H9 (cell line): ENCODE results near the gene TNKS2. TPM values are rescaled to one million over a fixed set of nuclear protein-coding genes. Genes with fewer than 3 reads are reported as not detected.

Source experiments
- DNase-seq: peaks from one replicate; pipeline ENCODE4 v3.0.0-alpha.2; 2017
- H2AFZ ChIP-seq: one replicate; pipeline ENCODE4 v1.6.1; 2013; ENCODE audit warnings: mild to moderate bottlenecking, low read length, control low read depth, moderate library complexity
- H2AK5ac ChIP-seq: 2 replicates; pipeline ENCODE4 v1.6.1; 2013; ENCODE audit warnings: low read length, control low read depth, mixed read lengths; ENCODE audit not compliant: insufficient read length
- H2BK120ac ChIP-seq: one replicate; pipeline ENCODE4 v1.6.1; 2013; ENCODE audit warnings: low read depth, mild to moderate bottlenecking, low read length, control low read depth, inconsistent platforms; ENCODE audit not compliant: poor library complexity, severe bottlenecking
- H2BK12ac ChIP-seq: 2 replicates; pipeline ENCODE4 v1.6.1; 2013; ENCODE audit warnings: low read length, control low read depth, mixed read lengths, low read depth; ENCODE audit not compliant: insufficient read length
- H2BK15ac ChIP-seq: 2 replicates; pipeline ENCODE4 v1.6.1; 2013; ENCODE audit warnings: low read depth, low read length, control low read depth
- H2BK20ac ChIP-seq: one replicate; pipeline ENCODE4 v1.6.1; 2013; ENCODE audit warnings: low read depth, mild to moderate bottlenecking, low read length, control low read depth, inconsistent platforms; ENCODE audit not compliant: poor library complexity, severe bottlenecking
- H2BK5ac ChIP-seq: 2 replicates; pipeline ENCODE4 v1.6.1; 2013; ENCODE audit warnings: low read length, control low read depth, mixed read lengths; ENCODE audit not compliant: insufficient read length
- H3K14ac ChIP-seq: 2 replicates; pipeline ENCODE4 v1.6.1; 2013; ENCODE audit warnings: low read length, control low read depth; ENCODE audit not compliant: insufficient read depth
- H3K18ac ChIP-seq: 2 replicates; pipeline ENCODE4 v1.6.1; 2013; ENCODE audit warnings: low read depth, mild to moderate bottlenecking, mixed read lengths, low read length, control low read depth; ENCODE audit not compliant: insufficient read length
- H3K23ac ChIP-seq: 2 replicates; pipeline ENCODE4 v1.6.1; 2013; ENCODE audit warnings: low read length, control low read depth, mixed read lengths, low read depth; ENCODE audit not compliant: insufficient read length
- H3K23me2 ChIP-seq: 2 replicates; pipeline ENCODE4 v1.6.1; 2013; ENCODE audit warnings: low read depth, mild to moderate bottlenecking, mixed read lengths, low read length, control low read depth; ENCODE audit not compliant: insufficient read length, poor library complexity, severe bottlenecking
- H3K27ac ChIP-seq: 2 replicates; pipeline ENCODE4 v1.5.1; 2013; ENCODE audit warnings: low read length, control low read depth, mixed read lengths, low read depth; ENCODE audit not compliant: insufficient read length
- H3K27me3 ChIP-seq: 2 replicates; pipeline ENCODE4 v1.6.1; 2013; ENCODE audit warnings: low read length, control low read depth, inconsistent platforms; ENCODE audit not compliant: insufficient read depth
- H3K4ac ChIP-seq: 2 replicates; pipeline ENCODE4 v1.6.1; 2013; ENCODE audit warnings: low read depth, mild to moderate bottlenecking, control low read depth, inconsistent platforms, low read length, moderate library complexity
- H3K4me1 ChIP-seq: 2 replicates; pipeline ENCODE4 v1.6.1; 2013; ENCODE audit warnings: low read length, control low read depth, inconsistent platforms; ENCODE audit not compliant: insufficient read depth
- H3K4me2 ChIP-seq: 2 replicates; pipeline ENCODE4 v1.6.1; 2013; ENCODE audit warnings: low read length, control low read depth, mixed read lengths; ENCODE audit not compliant: insufficient read length, insufficient read depth
- H3K56ac ChIP-seq: 2 replicates; pipeline ENCODE4 v1.6.1; 2013; ENCODE audit warnings: low read depth, mild to moderate bottlenecking, mixed read lengths, low read length, control low read depth; ENCODE audit not compliant: insufficient read length
- H3K79me1 ChIP-seq: 2 replicates; pipeline ENCODE4 v1.6.1; 2013; ENCODE audit warnings: low read depth, mild to moderate bottlenecking, moderate library complexity, low read length, control low read depth, inconsistent platforms; ENCODE audit not compliant: insufficient read depth, poor library complexity, severe bottlenecking
- H3K79me2 ChIP-seq: 2 replicates; pipeline ENCODE4 v1.6.1; 2013; ENCODE audit warnings: low read length, control low read depth, inconsistent platforms; ENCODE audit not compliant: insufficient read depth
- H3K9ac ChIP-seq: 2 replicates; pipeline ENCODE4 v1.6.1; 2013; ENCODE audit warnings: low read length, control low read depth, mixed read lengths; ENCODE audit not compliant: insufficient read length; ENCODE audit errors: extremely low read depth
- H3K9me3 ChIP-seq: one replicate; pipeline ENCODE4 v1.6.1; 2013; ENCODE audit warnings: low read depth, low read length, inconsistent platforms; ENCODE audit not compliant: control insufficient read depth
- H3T11ph ChIP-seq: one replicate; pipeline ENCODE4 v1.6.1; 2013; ENCODE audit warnings: mild to moderate bottlenecking, low read length, control low read depth, inconsistent platforms
- H4K20me1 ChIP-seq: one replicate; pipeline ENCODE4 v1.6.1; 2013; ENCODE audit not compliant: control insufficient read depth, insufficient read length, insufficient read depth
- H4K5ac ChIP-seq: 2 replicates; pipeline ENCODE4 v1.6.1; 2013; ENCODE audit warnings: low read depth, mild to moderate bottlenecking, mixed read lengths, low read length, control low read depth; ENCODE audit not compliant: insufficient read length
- H4K8ac ChIP-seq: replicated peaks from 2 replicates; pipeline ENCODE4 v1.6.1; 2013; ENCODE audit warnings: low read length, control low read depth, mixed read lengths, low read depth; ENCODE audit not compliant: insufficient read length
- H4K91ac ChIP-seq: 2 replicates; pipeline ENCODE4 v1.6.1; 2013; ENCODE audit warnings: low read depth, mild to moderate bottlenecking, moderate library complexity, mixed read lengths, low read length, control low read depth; ENCODE audit not compliant: insufficient read length
- H3K27ac Mint-ChIP-seq, 3 experiments: 2 replicates in 2 of 3; 3 replicates in 1 of 3; pipeline ENCODE4 v1.8.0; 2020 to 2021; ENCODE audit warnings: mixed read lengths in 3 of 3, mild to moderate bottlenecking in 1 of 3, moderate library complexity in 1 of 3
- H3K27me3 Mint-ChIP-seq: 2 replicates; pipeline ENCODE4 v1.8.0; 2021; ENCODE audit warnings: low read depth, mild to moderate bottlenecking, moderate library complexity, mixed read lengths
- H3K36me3 Mint-ChIP-seq, 3 experiments: 2 replicates in 2 of 3; 3 replicates in 1 of 3; pipeline ENCODE4 v1.8.0; 2020 to 2021; ENCODE audit warnings: low read depth in 3 of 3, mixed read lengths in 3 of 3; ENCODE audit not compliant: insufficient read depth in 1 of 3
- H3K4me1 Mint-ChIP-seq, 2 experiments: 2 replicates each; pipeline ENCODE4 v1.8.0; 2020; ENCODE audit warnings: mixed read lengths in 2 of 2
- H3K4me3 Mint-ChIP-seq, 2 experiments: 2 replicates in 1 of 2; 3 replicates in 1 of 2; pipeline ENCODE4 v1.8.0; 2020 to 2021; ENCODE audit warnings: mild to moderate bottlenecking in 2 of 2, mixed read lengths in 2 of 2, moderate library complexity in 1 of 2
- H3K9me3 Mint-ChIP-seq, 2 experiments: 2 replicates in 1 of 2; 3 replicates in 1 of 2; pipeline ENCODE4 v1.8.0; 2020; ENCODE audit warnings: mild to moderate bottlenecking in 2 of 2, mixed read lengths in 2 of 2, moderate library complexity in 1 of 2
- CTCF ChIP-seq: fragments of 200-600 bp; sonication (generic); conservative IDR thresholded peaks from 3 replicates; pipeline ENCODE4 v1.8.0; 2021; ENCODE audit warnings: antibody characterized with exemption, mild to moderate bottlenecking
- WGBS: extraction: QIAGEN DNeasy Blood & Tissue Kit; methylation state at CpG from one replicate; pipeline ENCODE4 v1.1.7; 2013; ENCODE audit warnings: missing lambda C conversion rate, low lambda C conversion rate, mixed read lengths; ENCODE audit not compliant: insufficient read length; ENCODE audit errors: extremely low coverage; 5-methylcytosine and 5-hydroxymethylcytosine counted together
- total RNA-seq: library from RNA; stranded (reverse); gene quantifications from 2 replicates; pipeline ENCODE4 v1.2.1, GENCODE V29; 2021

The TNKS2 gene
- total RNA-seq, 1 experiment from 2014 or later: 58.9 TPM

GRCh38 chr10:91787258-91787657 is 11.0 kb upstream of the TNKS2 start:
- Mint-ChIP-seq H3K36me3 (no peaks in the 10 kb centered on the region), H3K27me3 (no peaks in the 10 kb centered on the region; the same call in 1 of the 2 replicates), H3K4me1 (peaks cover 20 to 28% of the 10 kb centered on the region in 2 experiments), H3K9me3 (no peaks in the 10 kb centered on the region), H3K4me3 (no peak overlapping the region), H3K27ac (peak overlapping the region in 1 of 3 experiments; percentile 50; a peak in 1 of 7 replicates)
- peaks cover 5% of the 10 kb centered on the region; the same call in 1 of the 2 replicates for H3K4me1 ChIP-seq
- no peak overlapping the region for H2BK5ac ChIP-seq
- H3K79me2 ChIP-seq: no peaks in the 10 kb centered on the region
- no peak overlapping the region for H2BK20ac ChIP-seq
- H4K20me1 ChIP-seq: no peaks in the 10 kb centered on the region
- no peak overlapping the region for H2AK5ac ChIP-seq
- no peak for TF ChIP-seq CTCF
- H3K23me2 ChIP-seq: no peaks in the 10 kb centered on the region
- H4K91ac ChIP-seq: no peak overlapping the region
- H3K27me3 ChIP-seq: no peaks in the 10 kb centered on the region
- no peaks in the 10 kb centered on the region for H3K79me1 ChIP-seq
- no CpG with 5 or more reads among the region's 2 CpGs for WGBS
- no peak overlapping the region for H3K27ac ChIP-seq
- no peak overlapping the region for H3K9ac ChIP-seq
- no peak overlapping the region for H2BK12ac ChIP-seq
- no peak overlapping the region for H3K14ac ChIP-seq
- no peak overlapping the region for H3K4me2 ChIP-seq
- H2BK15ac ChIP-seq: no peak overlapping the region
- H3K56ac ChIP-seq: no peak overlapping the region
- H2AFZ ChIP-seq: no peak overlapping the region
- no peak overlapping the region for H2BK120ac ChIP-seq
- H3K23ac ChIP-seq: no peak overlapping the region
- DNase-seq: peak; percentile 37
- no peak overlapping the region for H4K8ac ChIP-seq
- no peak overlapping the region for H3T11ph ChIP-seq
- no peaks in the 10 kb centered on the region for H3K9me3 ChIP-seq
- H4K5ac ChIP-seq: no peak overlapping the region
- no peak overlapping the region for H3K4ac ChIP-seq
- H3K18ac ChIP-seq: no peak overlapping the region
